Daoy (cell line): Measurements from ENCODE around the gene CRCP. TPM values are rescaled to one million over a fixed set of nuclear protein-coding genes. Genes with fewer than 3 reads are reported as not detected.
A peak's percentile ranks its signal among the peaks of the same experiment; 100 is the strongest.
"Not testable (repeated sequence)": the region's sequence is repeated elsewhere in the genome, so short reads cannot be mapped to it uniquely, and the experiment has no call there.

ENCODE experiments used
- DNase-seq: peaks from one replicate; pipeline ENCODE4 v3.0.0-alpha.2; 2015; ENCODE audit warnings: low read depth
- total RNA-seq: library from RNA; depleted of rRNA; stranded (reverse); fragments of >200 nt; shearing (Covaris generic); gene quantifications from 2 replicates; pipeline ENCODE4 v1.2.3, GENCODE V29; 2014

Gene CRCP
- total RNA-seq, 1 experiment from 2014 or later = 94.3 TPM

- peak; percentile 23 for DNase-seq
Measured at GRCh38 chr7:66152371-66153191, 37.9 kb downstream of the CRCP start.

- DNase-seq = no peak
Measured at GRCh38 chr7:66153691-66154090, 39.0 kb downstream of the CRCP start.

- not testable (repeated sequence) for DNase-seq
Measured at GRCh38 chr7:66156035-66156434, 41.4 kb downstream of the CRCP start.

GRCh38 chr7:66157060-66157459, 42.4 kb downstream of the CRCP start:
- no peak for DNase-seq

- DNase-seq = no peak
Measured at GRCh38 chr7:66162622-66163021, 48.0 kb downstream of the CRCP start.

- DNase-seq = no peak
Measured at GRCh38 chr7:66163186-66163610, 48.6 kb downstream of the CRCP start.

GRCh38 chr7:66164356-66164755, 49.7 kb downstream of the CRCP start:
- DNase-seq = no peak

- DNase-seq = peak; percentile 19
Measured at GRCh38 chr7:66167773-66168387, 53.2 kb downstream of the CRCP start.

GRCh38 chr7:66169616-66170015, 55.0 kb downstream of the CRCP start:
- DNase-seq = no peak

GRCh38 chr7:66170309-66171231, 55.9 kb downstream of the CRCP start:
- peak; percentile 33 for DNase-seq

GRCh38 chr7:66172536-66173401, 58.1 kb downstream of the CRCP start:
- DNase-seq = not testable (repeated sequence)

- DNase-seq = no peak
Measured at GRCh38 chr7:66173856-66174255, 59.2 kb downstream of the CRCP start.

GRCh38 chr7:66175006-66175405, 60.4 kb downstream of the CRCP start:
- not testable (repeated sequence) for DNase-seq

- no peak for DNase-seq
Measured at GRCh38 chr7:66176914-66177313, 62.3 kb downstream of the CRCP start.

- DNase-seq = no peak
Measured at GRCh38 chr7:66178258-66178657, 63.6 kb downstream of the CRCP start.

GRCh38 chr7:66181329-66181728, 66.7 kb downstream of the CRCP start:
- no peak for DNase-seq

GRCh38 chr7:66181845-66182244, 67.2 kb downstream of the CRCP start:
- DNase-seq = no peak

- DNase-seq = no peak
Measured at GRCh38 chr7:66182920-66183319, 68.3 kb downstream of the CRCP start.

- DNase-seq = peak; percentile 94
Measured at GRCh38 chr7:66183700-66184099, 69.1 kb downstream of the CRCP start.

- DNase-seq = no peak
Measured at GRCh38 chr7:66185680-66186187, 71.1 kb downstream of the CRCP start.

GRCh38 chr7:66186991-66187390, 72.3 kb downstream of the CRCP start:
- no peak for DNase-seq
